ENCODE measurements around the gene TROAP.
"Not testable (repeated sequence)": the region's sequence is repeated elsewhere in the genome, so short reads cannot be mapped to it uniquely, and the experiment has no call there.

Gene TROAP

DNA sequence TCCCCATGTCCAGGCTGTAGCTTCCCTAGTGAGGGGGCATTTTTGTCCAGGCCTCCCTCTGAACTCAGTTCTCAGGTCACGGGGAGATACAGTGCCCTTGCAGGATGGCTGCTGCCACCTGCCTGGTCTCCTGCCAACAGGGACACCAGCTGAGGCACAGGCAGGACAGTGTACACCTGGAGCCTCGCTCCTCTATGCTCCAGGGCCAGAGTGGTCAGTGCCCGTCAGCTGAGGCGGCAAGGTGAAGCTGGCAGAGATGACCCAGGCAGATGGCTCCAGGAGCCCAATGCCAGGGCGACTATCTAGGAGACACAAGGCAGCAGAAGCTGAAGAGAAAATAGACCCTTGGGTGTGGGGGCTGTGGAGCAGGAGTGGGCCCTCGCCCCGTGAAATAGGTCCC, 45.6 kb upstream of the TROAP start:
- ATAC-seq (ENCODE audit: low read depth): no peak
- Histone ChIP-seq H3K9me3 (ENCODE audit: severe bottlenecking) (no peaks in the 10 kb centered on the region), H3K27me3 (ENCODE audit: insufficient read depth, poor library complexity, severe bottlenecking) (no peaks in the 10 kb centered on the region), H3K4me1 (ENCODE audit: insufficient read depth, poor library complexity, severe bottlenecking) (peaks cover 1% of the 10 kb centered on the region), H3K27ac (ENCODE audit: poor library complexity, severe bottlenecking) (no peak overlapping the region), H3K4me3 (ENCODE audit: severe bottlenecking) (no peak overlapping the region), H3K36me3 (ENCODE audit: low read depth) (peaks cover 13% of the 10 kb centered on the region)
- TF ChIP-seq, protein P1, sequence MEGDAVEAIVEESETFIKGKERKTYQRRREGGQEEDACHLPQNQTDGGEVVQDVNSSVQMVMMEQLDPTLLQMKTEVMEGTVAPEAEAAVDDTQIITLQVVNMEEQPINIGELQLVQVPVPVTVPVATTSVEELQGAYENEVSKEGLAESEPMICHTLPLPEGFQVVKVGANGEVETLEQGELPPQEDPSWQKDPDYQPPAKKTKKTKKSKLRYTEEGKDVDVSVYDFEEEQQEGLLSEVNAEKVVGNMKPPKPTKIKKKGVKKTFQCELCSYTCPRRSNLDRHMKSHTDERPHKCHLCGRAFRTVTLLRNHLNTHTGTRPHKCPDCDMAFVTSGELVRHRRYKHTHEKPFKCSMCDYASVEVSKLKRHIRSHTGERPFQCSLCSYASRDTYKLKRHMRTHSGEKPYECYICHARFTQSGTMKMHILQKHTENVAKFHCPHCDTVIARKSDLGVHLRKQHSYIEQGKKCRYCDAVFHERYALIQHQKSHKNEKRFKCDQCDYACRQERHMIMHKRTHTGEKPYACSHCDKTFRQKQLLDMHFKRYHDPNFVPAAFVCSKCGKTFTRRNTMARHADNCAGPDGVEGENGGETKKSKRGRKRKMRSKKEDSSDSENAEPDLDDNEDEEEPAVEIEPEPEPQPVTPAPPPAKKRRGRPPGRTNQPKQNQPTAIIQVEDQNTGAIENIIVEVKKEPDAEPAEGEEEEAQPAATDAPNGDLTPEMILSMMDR (IDR thresholded peaks at IDR 0.05; ENCODE audit: poor library complexity, severe bottlenecking): no peak
- no peak for DNase-seq (ENCODE audit: low spot score)

DNA sequence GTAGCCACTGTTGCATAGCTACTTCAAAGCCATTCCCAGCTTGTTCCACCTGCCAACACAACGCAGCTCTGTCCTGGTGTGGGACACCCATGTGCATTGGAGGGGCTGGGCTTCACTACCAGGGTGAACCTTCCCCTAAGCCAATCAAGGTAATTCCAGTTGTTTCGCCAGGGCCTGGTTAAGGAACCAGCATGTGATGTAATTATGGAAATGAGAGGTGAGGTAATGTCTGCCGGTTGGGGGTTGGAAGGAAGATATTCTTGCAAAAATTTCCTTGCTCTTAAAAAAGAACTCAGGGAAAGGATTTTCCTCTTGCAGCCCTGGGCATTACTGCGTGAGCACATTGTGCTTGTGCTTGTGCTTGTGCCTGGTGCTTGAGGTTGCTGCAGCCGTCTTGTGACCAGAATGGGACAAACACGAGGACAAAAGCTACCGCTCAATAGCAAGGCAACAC, 43.3 kb upstream of the TROAP start:
- DNase-seq (ENCODE audit: low spot score) (no peak), ATAC-seq (ENCODE audit: low read depth) (no peak)
- no peak overlapping the region for H3K4me3 ChIP-seq (ENCODE audit: severe bottlenecking)
- peaks cover 4% of the 10 kb centered on the region for H3K4me1 ChIP-seq (ENCODE audit: insufficient read depth, poor library complexity, severe bottlenecking)
- TF ChIP-seq, protein P1 (IDR thresholded peaks at IDR 0.05; ENCODE audit: poor library complexity, severe bottlenecking): no peak
- no peaks in the 10 kb centered on the region for H3K9me3 ChIP-seq (ENCODE audit: severe bottlenecking)
- H3K36me3 ChIP-seq (ENCODE audit: low read depth): no peaks in the 10 kb centered on the region
- H3K27ac ChIP-seq (ENCODE audit: poor library complexity, severe bottlenecking): no peak overlapping the region
- no peaks in the 10 kb centered on the region for H3K27me3 ChIP-seq (ENCODE audit: insufficient read depth, poor library complexity, severe bottlenecking)

DNA sequence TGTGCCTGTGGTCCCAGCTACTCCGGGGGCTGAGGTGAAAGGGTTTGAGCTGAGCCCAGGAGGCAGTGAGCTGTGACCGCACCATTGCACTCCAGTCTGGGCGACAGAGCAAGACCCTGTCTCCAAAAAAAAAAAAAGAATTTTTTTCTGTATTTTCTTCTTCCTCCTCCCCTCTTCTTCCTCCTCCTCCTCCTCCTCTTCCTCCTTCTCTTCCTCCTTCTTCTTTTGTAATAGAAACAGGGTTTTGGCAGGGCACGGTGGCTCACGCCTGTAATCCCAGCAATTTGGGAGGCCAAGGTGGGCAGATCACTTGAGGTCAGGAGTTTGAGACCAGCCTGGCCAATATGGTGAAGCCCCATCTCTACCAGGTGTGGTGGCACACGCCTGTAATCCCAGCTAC, 42.5 kb upstream of the TROAP start:
- not testable (repeated sequence) for H3K27ac ChIP-seq (ENCODE audit: poor library complexity, severe bottlenecking); H3K9me3 ChIP-seq (ENCODE audit: severe bottlenecking); ATAC-seq (ENCODE audit: low read depth); H3K4me1 ChIP-seq (ENCODE audit: insufficient read depth, poor library complexity, severe bottlenecking); DNase-seq (ENCODE audit: low spot score); H3K36me3 ChIP-seq (ENCODE audit: low read depth); H3K27me3 ChIP-seq (ENCODE audit: insufficient read depth, poor library complexity, severe bottlenecking); H3K4me3 ChIP-seq (ENCODE audit: severe bottlenecking)

DNA sequence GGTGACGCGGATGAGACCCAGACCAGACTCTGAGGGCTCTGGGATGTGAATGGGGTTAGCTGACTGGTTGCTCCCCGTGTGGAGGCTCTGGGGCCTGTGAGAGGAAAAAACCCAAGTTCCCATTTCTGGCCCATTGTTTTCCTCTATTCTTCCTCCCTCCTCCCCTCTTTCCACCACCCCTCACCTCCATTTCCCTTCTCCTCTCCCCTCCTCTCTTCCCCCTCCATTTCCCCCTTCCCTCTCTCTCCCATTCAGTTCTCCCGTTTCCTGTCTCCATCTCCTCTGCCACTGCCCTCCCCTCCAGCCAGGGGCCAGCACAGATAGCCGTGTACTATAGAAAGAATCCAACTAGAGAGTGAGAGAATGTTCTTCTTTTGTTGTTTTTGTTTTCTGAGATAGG, 40.8 kb upstream of the TROAP start:
- no peak for ATAC-seq (ENCODE audit: low read depth)
- no peaks in the 10 kb centered on the region for H3K27me3 ChIP-seq (ENCODE audit: insufficient read depth, poor library complexity, severe bottlenecking)
- no peaks in the 10 kb centered on the region for H3K36me3 ChIP-seq (ENCODE audit: low read depth)
- no peak overlapping the region for H3K27ac ChIP-seq (ENCODE audit: poor library complexity, severe bottlenecking)
- TF ChIP-seq, protein P1 (IDR thresholded peaks at IDR 0.05; ENCODE audit: poor library complexity, severe bottlenecking): no peak
- no peaks in the 10 kb centered on the region for H3K9me3 ChIP-seq (ENCODE audit: severe bottlenecking)
- H3K4me3 ChIP-seq (ENCODE audit: severe bottlenecking): no peak overlapping the region
- H3K4me1 ChIP-seq (ENCODE audit: insufficient read depth, poor library complexity, severe bottlenecking): peaks cover 4% of the 10 kb centered on the region
- no peak for DNase-seq (ENCODE audit: low spot score)

DNA sequence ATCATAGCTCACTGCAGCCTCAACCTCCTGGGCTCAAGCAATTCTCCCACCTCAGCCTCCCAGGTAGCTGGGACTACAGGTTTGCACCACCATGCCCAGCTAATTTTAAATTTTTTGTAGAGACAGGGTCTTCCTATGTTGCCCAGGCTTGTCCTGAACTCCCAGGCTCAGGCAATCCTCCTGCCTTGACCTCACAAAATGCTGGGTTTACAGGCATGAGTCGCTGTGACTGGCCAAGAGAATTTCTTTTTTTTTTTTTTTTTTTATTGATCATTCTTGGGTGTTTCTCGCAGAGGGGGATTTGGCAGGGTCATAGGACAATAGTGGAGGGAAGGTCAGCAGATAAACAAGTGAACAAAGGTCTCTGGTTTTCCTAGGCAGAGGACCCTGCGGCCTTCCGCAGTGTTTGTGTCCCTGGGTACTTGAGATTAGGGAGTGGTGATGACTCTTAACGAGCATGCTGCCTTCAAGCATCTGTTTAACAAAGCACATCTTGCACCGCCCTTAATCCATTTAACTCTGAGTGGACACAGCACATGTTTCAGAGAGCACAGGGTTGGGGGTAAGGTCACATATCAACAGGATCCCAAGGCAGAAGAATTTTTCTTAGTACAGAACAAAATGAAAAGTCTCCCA, 40.2 kb upstream of the TROAP start:
- not testable (repeated sequence) for H3K36me3 ChIP-seq (ENCODE audit: low read depth); H3K27me3 ChIP-seq (ENCODE audit: insufficient read depth, poor library complexity, severe bottlenecking); H3K9me3 ChIP-seq (ENCODE audit: severe bottlenecking); H3K4me1 ChIP-seq (ENCODE audit: insufficient read depth, poor library complexity, severe bottlenecking); H3K4me3 ChIP-seq (ENCODE audit: severe bottlenecking); DNase-seq (ENCODE audit: low spot score); H3K27ac ChIP-seq (ENCODE audit: poor library complexity, severe bottlenecking)
- ATAC-seq (ENCODE audit: low read depth): peak; percentile 54; the same call in 2 of the 3 replicates

All from RWPE2 (cell line).